Esophagus mucosa (tissue), 1 donor: ENCODE data around the gene PREB. TPM values are rescaled to one million over a fixed set of nuclear protein-coding genes. Genes with fewer than 3 reads are reported as not detected.
A peak's percentile ranks its signal among the peaks of the same experiment; 100 is the strongest.
"Not testable (repeated sequence)": the region's sequence is repeated elsewhere in the genome, so short reads cannot be mapped to it uniquely, and the experiment has no call there.

Experiments used
- ATAC-seq: fragments of 200-7000 bp; cut with Tn5 transposase; one replicate; pipeline ENCODE4 v1.9.1; 2020
- total RNA-seq: library from RNA; stranded (reverse); gene quantifications from one replicate; pipeline ENCODE4 v1.2.4, GENCODE V29; 2023
- donor health status: DM: yes; HTN: yes; CAD: no.

PREB gene
- total RNA-seq, 1 donor from 2014 or later, result 26.5 TPM

- no peak for ATAC-seq
Observed at GRCh38 chr2:27127883-27128667, 6.4 kb downstream of the PREB start.

GRCh38 chr2:27126252-27126710, 8.2 kb downstream of the PREB start:
- ATAC-seq, result no peak

GRCh38 chr2:27125104-27125503, 9.3 kb downstream of the PREB start:
- ATAC-seq, result no peak

- ATAC-seq, result peak; percentile 44
Observed at GRCh38 chr2:27123302-27124150, 10.9 kb downstream of the PREB start, which contains the start of gene ABHD1. TSS of gene ABHD1 (plus strand) at chr2:27123815. CDS start at chr2:27123949, 134 bp downstream.

GRCh38 chr2:27122791-27123190, 11.6 kb downstream of the PREB start:
- ATAC-seq, result no peak

GRCh38 chr2:27121906-27122305, 12.5 kb downstream of the PREB start:
- no peak for ATAC-seq

GRCh38 chr2:27119330-27119670, 15.1 kb downstream of the PREB start:
- ATAC-seq, result not testable (repeated sequence)

- no peak for ATAC-seq
Observed at GRCh38 chr2:27118525-27119329, 15.7 kb downstream of the PREB start, which contains the start of gene CGREF1. TSS of gene CGREF1 (minus strand) at chr2:27119128. CDS start at chr2:27104366, 14,762 bp downstream.

- no peak for ATAC-seq
Observed at GRCh38 chr2:27117995-27118524, 16.4 kb downstream of the PREB start.

- ATAC-seq, result no peak
Observed at GRCh38 chr2:27115519-27115918, 18.9 kb downstream of the PREB start.

- ATAC-seq, result not testable (repeated sequence)
Observed at GRCh38 chr2:27111392-27112078, 22.9 kb downstream of the PREB start.

- ATAC-seq, result not testable (repeated sequence)
Observed at GRCh38 chr2:27110603-27111352, 23.7 kb downstream of the PREB start.

- ATAC-seq, result no peak
Observed at GRCh38 chr2:27109083-27109482, 25.4 kb downstream of the PREB start.

GRCh38 chr2:27108221-27108620, 26.2 kb downstream of the PREB start:
- ATAC-seq, result no peak

- no peak for ATAC-seq
Observed at GRCh38 chr2:27105981-27106380, 28.5 kb downstream of the PREB start.

- ATAC-seq, result no peak
Observed at GRCh38 chr2:27102329-27102728, 32.1 kb downstream of the PREB start.

GRCh38 chr2:27100036-27100435, 34.4 kb downstream of the PREB start:
- no peak for ATAC-seq

- no peak for ATAC-seq
Observed at GRCh38 chr2:27099334-27099955, 35.0 kb downstream of the PREB start.

GRCh38 chr2:27097341-27097740, 37.1 kb downstream of the PREB start:
- no peak for ATAC-seq

- ATAC-seq, result no peak
Observed at GRCh38 chr2:27096748-27097297, 37.6 kb downstream of the PREB start.
